Activated T-cell treated with anti-CD3 and anti-CD28 coated beads, Interleukin-2, amount 50 U/mL, for 24 hours (primary cell): ENCODE data around the gene ESRP2.

Source experiments
- DNase-seq: peaks from one replicate; pipeline ENCODE4 v3.0.0-alpha.2; 2020
- H3K27ac Mint-ChIP-seq: 2 replicates; pipeline ENCODE4 v1.8.0; 2020; ENCODE audit warnings: mild to moderate bottlenecking, mixed read lengths
- H3K27me3 Mint-ChIP-seq: 2 replicates; pipeline ENCODE4 v1.8.0; 2020; ENCODE audit warnings: mixed read lengths
- H3K36me3 Mint-ChIP-seq: 2 replicates; pipeline ENCODE4 v1.8.0; 2020; ENCODE audit warnings: low read depth, mixed read lengths
- H3K4me1 Mint-ChIP-seq: 2 replicates; pipeline ENCODE4 v1.8.0; 2020; ENCODE audit warnings: low read depth, mixed read lengths
- H3K4me3 Mint-ChIP-seq: 2 replicates; pipeline ENCODE4 v1.8.0; 2020; ENCODE audit warnings: mild to moderate bottlenecking, moderate library complexity, mixed read lengths
- H3K9me3 Mint-ChIP-seq: 2 replicates; pipeline ENCODE4 v1.8.0; 2020; ENCODE audit warnings: mixed read lengths

Gene ESRP2

DNA sequence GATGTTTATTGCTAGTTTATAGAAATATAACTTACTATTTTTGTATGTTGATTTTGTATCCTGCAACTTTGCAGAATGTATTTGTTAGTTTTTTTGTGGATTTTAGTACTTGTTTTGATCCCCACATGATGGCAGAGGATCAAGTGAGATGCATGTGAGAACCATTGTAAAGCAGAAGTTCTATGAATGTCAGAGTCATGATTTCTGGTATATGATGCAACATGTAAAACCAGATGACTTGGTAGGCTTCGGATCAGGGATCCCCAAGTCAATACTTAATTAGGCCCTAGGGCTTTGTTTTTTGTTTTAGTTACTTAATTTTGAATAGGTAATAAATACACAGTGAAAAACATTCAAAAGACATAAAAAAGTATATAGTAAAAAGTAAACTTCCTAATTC, 45.8 kb downstream of the ESRP2 start:
- H3K4me1 Mint-ChIP-seq, result peaks cover 10% of the 10 kb centered on the region
- H3K27me3 Mint-ChIP-seq, result no peaks in the 10 kb centered on the region
- DNase-seq, result no peak
- no peak overlapping the region for H3K4me3 Mint-ChIP-seq
- no peak overlapping the region for H3K27ac Mint-ChIP-seq
- no peaks in the 10 kb centered on the region for H3K9me3 Mint-ChIP-seq
- peaks cover 87% of the 10 kb centered on the region for H3K36me3 Mint-ChIP-seq

DNA sequence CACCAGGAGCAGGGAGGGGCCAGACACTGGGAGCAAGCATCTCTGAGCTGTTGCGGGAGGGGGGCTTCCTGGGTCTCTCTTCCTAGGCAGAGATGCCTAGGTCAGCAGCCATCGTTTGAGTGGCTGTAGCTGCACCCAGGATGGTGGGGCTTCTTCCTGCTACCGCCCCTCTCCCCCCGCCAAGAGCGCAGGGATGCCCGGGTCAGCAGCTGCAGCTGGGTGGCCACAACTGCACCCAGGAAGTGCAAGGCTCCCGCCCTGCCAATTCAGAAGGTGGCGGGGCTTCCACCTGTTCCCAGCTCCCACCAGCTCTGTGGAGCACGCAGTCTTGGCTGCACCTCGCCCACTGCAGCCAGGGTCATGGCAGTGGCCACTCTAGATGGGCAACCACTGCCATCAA, 47.8 kb downstream of the ESRP2 start:
- H3K36me3 Mint-ChIP-seq, result peaks cover 85% of the 10 kb centered on the region
- H3K9me3 Mint-ChIP-seq, result no peaks in the 10 kb centered on the region
- no peaks in the 10 kb centered on the region for H3K27me3 Mint-ChIP-seq
- no peak overlapping the region for H3K27ac Mint-ChIP-seq
- H3K4me3 Mint-ChIP-seq, result no peak overlapping the region
- H3K4me1 Mint-ChIP-seq, result peaks cover 3% of the 10 kb centered on the region
- DNase-seq, result no peak

DNA sequence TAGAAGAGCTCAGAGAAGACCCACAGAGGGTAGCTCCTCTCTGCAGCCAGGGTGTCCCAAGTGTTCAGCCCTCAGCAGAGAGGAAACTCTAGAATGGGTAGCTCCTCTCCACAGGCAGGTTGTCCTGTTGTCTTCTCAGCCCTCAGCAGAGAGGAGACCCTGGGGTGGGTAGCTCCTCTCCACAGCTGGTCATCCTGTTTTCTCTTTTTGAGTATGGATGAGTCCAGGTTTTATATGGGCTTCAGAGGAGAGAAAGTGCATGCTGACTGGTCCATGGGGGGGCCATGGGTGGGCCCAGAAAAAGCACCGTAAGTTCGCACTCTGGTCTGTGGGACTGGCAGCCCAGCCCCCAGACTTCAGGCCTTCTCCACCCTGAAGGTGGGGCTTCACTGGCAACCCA, 48.4 kb downstream of the ESRP2 start:
- H3K27me3 Mint-ChIP-seq, result no peaks in the 10 kb centered on the region
- no peaks in the 10 kb centered on the region for H3K9me3 Mint-ChIP-seq
- no peak overlapping the region for H3K4me3 Mint-ChIP-seq
- DNase-seq, result no peak
- peaks cover 3% of the 10 kb centered on the region for H3K4me1 Mint-ChIP-seq
- no peak overlapping the region for H3K27ac Mint-ChIP-seq
- H3K36me3 Mint-ChIP-seq, result peaks cover 83% of the 10 kb centered on the region

DNA sequence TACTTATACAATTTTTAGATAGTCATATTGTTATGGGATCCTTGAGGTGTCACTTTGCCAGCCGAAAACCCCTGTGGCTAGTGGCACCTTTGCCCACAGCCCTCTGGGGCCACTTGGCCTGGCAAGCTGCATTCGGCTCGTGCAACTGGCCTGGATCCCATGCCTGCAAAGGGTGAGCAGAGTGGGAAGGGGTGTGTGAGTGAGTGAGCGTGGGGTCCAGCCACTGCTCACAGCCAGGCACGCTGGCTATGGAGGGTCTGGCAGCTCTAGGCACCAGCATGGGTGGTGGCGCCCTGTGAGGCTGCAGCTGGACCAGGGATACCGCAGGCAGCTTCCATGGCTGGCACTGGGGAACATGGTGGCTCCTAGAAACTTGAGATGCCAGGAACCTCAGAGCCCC, 49.0 kb downstream of the ESRP2 start:
- Mint-ChIP-seq H3K4me3 (no peak overlapping the region), H3K27me3 (no peaks in the 10 kb centered on the region), H3K9me3 (no peaks in the 10 kb centered on the region), H3K27ac (peak overlapping the region; percentile 54), H3K4me1 (peaks cover 3% of the 10 kb centered on the region), H3K36me3 (peaks cover 84% of the 10 kb centered on the region)
- no peak for DNase-seq

DNA sequence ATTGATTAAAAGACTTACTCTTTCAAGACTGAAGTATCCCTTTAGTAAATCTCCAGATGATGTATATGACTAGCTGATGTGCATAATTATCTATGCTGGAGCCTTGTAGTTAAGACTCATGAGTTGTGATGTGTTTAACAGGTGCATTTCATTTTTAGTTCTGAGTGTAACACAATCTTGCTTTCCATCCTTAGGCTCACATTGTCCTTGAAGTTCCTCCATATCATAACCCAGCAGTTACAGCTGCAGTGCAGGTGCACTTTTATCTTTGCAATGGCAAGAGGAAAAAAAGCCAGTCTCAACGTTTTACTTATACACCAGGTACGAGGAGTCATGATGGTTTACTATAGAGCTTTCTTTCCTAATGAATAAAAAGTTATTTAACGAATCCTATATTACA, 52.9 kb downstream of the ESRP2 start:
- no peak overlapping the region for H3K4me3 Mint-ChIP-seq
- H3K36me3 Mint-ChIP-seq, result peaks cover 89% of the 10 kb centered on the region
- H3K27ac Mint-ChIP-seq, result no peak overlapping the region

DNA sequence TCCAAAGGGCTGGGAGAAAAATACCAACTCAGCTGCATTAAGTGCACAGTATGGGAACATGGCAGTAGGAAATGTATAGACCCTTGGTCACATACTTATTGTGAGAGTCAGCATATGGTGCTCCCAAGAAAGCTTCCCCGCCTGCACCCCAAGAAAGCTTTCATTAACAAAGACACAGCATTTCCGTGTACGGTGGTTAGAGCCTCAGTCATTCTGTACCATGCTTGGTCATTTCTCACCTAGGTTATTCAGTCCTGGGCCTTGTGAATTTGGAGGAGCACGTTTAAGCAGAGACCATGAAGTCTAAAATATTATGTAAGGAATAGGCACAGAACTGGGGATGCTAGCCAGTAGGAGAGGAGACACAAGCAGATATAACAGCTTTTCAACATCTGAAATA, 56.1 kb downstream of the ESRP2 start:
- H3K4me3 Mint-ChIP-seq, result no peak overlapping the region
- peaks cover 86% of the 10 kb centered on the region for H3K36me3 Mint-ChIP-seq
- no peaks in the 10 kb centered on the region for H3K9me3 Mint-ChIP-seq
- H3K27me3 Mint-ChIP-seq, result no peaks in the 10 kb centered on the region
- H3K27ac Mint-ChIP-seq, result peak overlapping the region; percentile 6
- peaks cover 26% of the 10 kb centered on the region for H3K4me1 Mint-ChIP-seq
- no peak for DNase-seq

More for the DNA sequence above, 52.9 kb downstream of the ESRP2 start:
- Mint-ChIP-seq H3K27me3 (no peaks in the 10 kb centered on the region), H3K9me3 (no peaks in the 10 kb centered on the region), H3K4me1 (peaks cover 15% of the 10 kb centered on the region)
- DNase-seq, result no peak

DNA sequence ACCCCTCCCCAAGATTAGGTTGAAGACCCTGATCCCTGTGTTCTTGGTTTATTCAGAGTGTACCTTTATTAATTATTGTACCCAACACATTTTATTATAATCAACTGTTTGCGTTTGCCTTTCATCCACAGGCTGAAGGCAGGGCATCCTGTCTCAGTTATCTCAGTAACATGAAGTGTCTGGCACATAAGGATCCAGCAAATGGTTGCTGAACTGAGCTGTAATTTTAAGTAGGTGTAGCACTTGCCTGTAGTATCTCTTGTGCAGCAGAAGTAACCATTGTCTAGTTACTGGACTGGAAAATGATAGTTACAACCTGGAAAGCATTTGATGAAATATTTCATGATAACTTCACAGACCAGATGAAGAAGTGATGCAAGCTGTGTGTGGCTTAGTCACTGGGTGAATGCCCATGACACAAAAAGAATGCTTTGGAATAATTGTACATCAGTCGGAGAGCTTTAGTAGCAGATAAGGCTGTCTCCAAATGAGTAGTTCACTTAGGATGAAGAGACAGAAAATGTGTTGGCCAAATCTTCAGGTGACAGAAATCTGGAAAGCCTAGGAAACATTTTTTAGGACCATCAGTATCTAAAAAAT, 56.6 kb downstream of the ESRP2 start:
- no peak for DNase-seq
- no peaks in the 10 kb centered on the region for H3K27me3 Mint-ChIP-seq
- peaks cover 26% of the 10 kb centered on the region for H3K4me1 Mint-ChIP-seq
- H3K27ac Mint-ChIP-seq, result peak overlapping the region; percentile 6
- H3K9me3 Mint-ChIP-seq, result no peaks in the 10 kb centered on the region
- H3K4me3 Mint-ChIP-seq, result no peak overlapping the region
- peaks cover 84% of the 10 kb centered on the region for H3K36me3 Mint-ChIP-seq
